GM20431 (cell line): Measurements from ENCODE around the gene LRFN2.

Experiments
- in situ Hi-C: fragments of 300-500 bp; cut with MseI, MboI; formaldehyde crosslinking; loops from one replicate; pipeline ENCODE4 v1.15.0; 2020; ENCODE audit warnings: low sequenced_read_pairs; ENCODE audit not compliant: unreplicated experiment

Gene LRFN2

DNA sequence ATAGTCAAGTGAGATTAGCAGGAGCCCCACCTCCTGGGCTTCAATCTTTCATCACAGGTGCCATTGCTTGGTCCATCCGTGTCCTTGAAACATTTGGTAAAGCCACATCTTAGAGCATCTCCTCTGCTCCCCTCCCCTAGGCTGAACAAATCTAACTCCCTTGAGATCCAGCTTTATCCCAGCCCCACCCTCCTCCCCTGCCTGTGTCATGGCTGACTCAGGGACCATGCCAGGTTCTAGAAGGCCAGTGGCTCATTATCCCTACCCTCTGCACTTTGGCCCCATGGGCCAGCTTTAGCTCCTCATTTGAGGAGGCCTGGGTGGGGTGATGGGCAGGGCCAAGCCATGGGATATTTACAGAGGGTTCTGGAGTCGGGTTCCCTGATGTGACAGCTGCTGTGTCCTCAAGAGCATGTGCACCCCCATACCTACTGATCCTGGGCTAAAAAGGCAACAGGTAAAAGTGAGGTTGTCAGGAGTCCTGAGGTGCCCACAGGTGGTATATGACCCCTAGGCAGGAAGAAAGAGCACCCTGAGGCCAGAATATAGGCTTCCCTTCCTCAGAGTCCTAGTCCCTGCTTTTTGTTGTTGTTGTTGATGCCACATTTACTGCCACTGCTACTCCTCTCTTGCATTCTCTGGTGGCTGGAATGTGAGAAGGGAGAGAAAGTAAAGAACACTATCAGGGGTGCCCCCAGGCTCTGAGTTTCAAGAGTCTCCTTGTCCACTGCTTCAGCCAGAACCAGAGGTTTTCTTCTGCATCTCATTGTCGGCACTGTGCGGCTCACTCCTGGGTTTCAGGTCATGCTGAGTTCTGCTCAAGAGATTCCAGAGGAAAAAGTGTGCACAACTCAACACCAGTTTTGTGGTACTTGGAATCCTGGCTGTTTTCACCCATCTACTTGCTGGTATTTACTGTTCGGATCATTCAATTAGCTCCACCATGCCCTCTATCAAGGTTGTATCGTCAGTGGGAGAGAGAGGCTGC, 228.4 kb downstream of the LRFN2 start:
- in situ Hi-C loops, result no loop called here

DNA sequence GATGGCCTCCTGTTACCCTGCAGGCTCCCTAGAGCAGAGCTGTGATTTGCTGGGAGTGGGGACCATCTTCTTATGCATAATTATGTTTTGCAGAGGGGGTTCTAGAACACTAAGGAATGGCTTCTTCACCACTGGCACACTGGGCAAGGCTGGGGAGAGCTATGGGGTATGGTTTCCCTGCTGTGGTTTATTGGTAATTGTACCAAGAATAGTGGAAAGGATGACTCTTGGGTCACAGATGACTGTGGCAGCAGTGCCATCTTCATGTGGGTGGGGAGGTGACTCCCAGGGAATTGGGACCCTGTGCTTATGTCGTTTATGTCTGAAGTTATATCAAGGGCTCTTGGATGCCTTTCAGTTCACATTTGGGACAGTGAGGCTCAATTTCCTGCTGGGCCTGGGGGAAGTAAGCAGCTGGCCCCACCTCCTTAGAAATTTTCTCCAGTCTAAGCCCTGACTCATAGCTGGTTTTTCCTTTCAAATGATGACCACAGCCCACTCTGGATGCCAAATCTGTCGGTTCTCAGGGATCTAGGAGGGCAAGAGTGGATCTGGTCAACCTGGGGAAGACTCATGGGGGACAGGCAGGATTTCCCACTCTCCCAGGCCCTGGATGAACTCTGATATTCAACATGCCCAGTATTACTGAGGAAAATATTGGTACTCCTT, 230.8 kb downstream of the LRFN2 start:
- in situ Hi-C loops, result no loop called here

DNA sequence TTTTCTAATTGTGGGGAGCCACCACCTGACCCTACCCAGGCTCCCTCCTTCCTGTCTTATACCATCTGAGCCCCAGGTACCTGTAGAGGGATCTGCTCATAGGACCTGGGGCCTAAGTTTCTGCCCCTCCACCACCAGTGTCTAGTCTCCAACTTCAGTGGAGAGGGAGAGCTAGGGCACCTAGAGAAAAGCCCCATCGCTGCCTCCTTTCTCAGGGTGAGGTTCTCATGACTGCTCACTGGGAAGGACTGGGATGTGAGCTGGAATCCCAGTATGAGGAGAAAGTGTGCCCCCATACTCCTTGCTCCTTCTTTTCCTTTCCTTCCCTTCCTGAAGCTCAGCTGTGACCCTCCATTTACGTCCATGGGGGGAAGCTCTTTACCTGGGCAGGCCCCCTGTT, 231.6 kb downstream of the LRFN2 start:
- in situ Hi-C loops, result no loop called here

DNA sequence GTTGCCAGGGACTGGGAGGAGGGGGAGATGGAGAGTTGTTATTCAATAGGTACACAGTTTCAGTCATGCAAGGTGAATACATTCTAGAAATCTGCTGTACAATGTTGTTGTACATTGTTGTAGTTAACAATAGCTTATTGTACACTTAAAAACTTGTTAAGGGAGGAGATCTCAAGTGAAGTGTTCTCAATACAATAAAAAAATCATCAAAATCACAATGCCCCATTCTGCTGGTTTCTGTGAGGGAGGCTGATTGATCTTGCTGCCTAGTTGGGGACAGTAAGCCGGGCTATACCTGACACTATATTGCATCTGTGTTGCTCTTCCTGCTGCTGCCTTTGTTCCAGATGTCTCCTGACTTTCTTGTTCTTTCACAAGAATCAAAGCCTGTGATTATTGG, 232.1 kb downstream of the LRFN2 start:
- in situ Hi-C loops, result no loop called here

DNA sequence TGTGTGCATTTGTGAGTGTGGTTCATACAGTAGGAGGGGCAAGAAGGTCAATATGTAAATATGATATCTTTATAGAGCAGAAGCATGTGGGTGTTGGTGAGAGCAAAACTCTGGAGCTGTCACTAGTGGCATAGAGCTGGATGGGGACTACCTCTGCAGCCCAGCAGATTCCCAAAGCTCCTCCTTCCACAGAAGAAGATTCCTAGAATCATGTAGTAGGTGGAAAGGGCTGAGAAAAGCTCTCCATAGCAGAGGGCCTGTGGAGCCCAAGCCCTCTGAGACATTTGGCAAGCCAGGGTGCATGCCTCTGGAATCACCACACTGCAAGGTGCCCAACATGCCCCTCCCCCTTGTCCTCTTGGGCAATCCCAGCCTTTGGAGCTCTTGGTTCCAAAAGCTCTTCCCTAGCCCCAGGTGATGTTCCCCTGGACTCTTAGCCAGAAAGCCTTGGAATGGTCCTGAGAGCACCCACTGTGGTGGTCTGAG, 233.2 kb downstream of the LRFN2 start:
- in situ Hi-C loops, result no loop called here

DNA sequence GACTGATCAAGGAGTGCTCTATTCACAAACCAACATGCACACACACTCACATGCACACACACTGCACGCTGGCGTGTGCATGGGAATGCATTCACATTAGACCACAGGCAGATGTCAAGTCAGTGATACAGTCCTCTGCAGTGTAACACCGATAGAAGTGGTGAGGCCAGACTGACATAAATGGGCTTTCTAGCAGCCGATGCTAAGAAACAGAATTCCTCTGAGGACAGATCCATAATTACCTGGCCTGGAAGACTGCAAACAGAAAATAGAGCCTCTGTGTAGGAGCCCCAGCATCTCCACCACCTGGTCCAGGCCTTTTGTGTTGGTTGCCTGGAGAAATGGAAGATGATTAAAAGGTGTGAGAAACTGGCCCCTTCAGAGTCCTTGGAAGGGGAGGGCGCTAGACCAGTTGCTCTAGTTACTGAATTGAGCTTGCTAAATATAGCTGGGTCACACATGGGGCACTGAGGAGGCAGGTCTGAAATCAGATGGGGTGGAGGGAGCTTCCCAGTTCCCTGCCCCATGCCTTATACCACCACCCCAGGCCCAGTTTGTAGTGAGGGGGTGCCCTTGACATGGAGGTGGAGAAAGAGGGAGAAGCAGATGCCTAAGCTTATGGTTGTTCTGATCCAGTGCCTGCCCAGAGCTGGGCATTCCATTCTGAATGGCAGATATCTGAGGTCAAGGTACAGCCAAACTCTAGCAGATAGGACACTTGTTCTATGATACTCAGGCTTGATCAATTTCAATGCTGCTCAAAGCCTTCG, 233.8 kb downstream of the LRFN2 start:
- in situ Hi-C loops, result no loop called here

DNA sequence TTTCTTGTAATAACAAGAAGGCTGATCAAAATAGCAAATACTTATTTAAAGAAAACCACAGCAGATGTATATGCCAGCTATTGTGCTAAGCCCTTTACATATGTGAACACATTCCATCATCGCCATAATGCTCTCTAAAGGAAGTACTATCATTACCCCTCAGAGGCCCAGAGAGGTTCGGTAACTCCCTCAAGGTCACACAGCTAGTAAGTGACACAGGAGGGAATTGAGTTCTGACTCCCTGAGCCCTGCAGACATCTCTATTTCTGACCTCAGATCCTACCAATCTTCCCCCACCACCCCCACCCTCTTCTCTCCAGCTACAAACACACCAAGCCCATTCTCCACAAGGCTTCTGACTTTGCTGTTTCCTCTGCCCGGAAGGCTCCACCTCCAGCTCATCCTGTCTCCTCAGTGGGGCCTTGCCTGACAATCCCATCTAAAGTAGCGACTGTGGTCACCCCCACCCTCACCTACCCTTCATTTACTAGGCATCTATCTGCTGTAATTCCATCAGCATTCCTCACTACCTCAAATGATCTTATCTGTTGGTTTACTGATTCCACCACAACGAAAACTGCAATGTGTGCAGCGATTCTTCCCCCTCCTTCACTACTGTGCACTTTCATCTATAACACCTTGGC, 234.5 kb downstream of the LRFN2 start:
- in situ Hi-C loops, result no loop called here

DNA sequence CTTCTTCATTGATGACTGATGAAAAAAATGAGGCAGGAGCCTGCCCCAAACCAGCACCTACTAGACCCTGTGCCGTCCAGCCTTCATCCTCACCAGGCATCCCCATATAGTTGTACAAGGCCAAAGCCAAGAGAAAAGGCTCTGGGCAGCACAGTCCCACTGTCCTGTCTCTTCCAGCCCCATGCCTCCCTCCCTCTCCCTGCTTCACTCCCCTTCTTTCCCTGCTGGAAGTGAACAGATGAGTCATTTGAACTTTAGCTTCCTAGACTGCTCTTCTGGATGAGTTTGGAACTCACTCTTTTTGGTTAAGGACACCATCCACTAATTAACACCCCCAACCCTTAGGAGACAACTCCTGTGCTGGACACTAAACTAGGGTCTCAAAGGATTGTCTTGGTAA, 235.2 kb downstream of the LRFN2 start:
- in situ Hi-C loops, result no loop called here

DNA sequence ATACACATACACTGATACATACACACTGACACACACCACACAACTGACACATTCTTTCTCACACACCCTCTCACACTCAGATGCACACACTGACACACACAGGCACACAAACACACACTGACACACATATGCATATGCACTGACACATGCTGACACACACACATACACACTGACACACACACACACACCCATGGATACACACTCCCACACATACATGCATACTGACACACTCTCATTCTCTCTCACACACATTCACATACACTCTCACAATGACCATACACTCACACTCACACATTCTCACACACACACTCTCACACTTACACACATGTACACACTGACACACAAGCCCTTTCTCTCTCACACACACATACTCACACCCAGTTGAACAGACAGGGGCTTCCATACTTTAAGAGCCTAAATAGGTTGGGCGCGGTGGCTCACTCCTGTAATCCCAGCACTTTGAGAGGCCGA, 236.4 kb downstream of the LRFN2 start:
- in situ Hi-C loops, result no loop called here

DNA sequence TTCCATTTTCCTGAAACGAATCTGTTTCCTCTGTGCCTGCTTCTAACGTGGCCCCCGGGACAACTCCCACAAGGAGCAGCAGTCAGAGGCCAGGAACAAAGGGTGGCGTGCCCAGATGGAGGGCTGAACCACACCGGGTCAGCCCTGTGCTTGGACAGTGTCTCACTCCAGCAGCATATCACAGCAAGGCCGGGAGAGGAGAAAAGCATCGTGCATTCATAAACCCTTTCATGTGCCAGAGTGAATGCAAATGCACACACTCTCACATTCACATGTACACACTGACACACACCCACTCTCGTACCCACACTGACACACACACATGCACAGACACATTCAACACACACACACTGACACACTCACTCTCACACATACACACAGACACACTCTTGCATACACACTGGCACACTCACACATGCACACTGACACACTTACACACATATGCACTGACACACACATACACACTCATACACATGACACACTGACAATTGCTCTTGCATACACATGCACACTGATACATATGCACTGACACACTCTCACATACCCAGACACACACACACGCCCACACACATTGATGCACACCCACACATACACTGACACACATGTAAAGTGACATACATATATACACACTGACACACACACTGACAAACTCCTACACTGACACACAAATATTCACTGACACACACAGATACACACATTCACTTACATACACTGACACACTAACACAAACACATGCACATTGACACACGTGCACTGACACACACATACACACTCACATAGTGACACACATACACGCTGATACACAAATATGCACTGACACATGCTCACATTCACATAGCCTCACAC, 237.0 kb downstream of the LRFN2 start:
- in situ Hi-C loops, result no loop called here

DNA sequence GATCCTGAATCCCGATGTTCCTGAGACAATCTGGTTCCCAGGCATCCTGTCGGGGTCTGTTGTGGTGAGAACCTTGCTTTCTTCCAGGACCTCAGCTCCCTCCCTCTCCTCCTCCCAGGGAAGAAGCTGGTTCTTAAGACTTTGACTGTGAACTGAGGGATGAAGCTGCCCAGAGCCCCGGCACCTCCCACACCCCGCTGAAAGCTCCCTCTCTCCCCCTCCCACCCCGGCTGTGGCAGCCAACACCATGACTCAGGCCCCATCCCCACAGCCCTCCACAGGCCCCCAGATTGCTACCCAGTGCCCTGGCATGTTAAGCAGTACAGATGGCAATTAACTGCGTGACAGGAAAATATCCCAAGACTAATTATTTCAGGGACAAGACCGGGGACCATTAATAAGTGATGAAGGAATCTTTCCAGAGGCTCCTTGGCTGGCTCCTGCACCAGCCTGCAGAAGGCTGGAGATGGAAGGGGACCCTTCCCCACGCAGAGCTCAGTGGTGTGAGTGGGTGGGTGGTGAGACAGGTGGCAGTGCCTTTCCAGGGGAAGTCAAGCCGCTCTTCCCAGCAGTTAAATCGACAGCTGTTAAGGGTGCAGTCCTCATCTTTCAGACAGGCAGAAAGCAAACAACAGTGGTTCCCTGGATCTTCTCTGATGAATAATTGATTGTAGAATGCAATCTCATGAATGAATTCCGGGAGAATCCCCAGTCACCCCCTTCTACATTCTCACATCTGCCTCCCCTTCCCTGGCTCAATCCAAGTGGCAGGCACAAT, 237.9 kb downstream of the LRFN2 start:
- in situ Hi-C loops, result no loop called here

DNA sequence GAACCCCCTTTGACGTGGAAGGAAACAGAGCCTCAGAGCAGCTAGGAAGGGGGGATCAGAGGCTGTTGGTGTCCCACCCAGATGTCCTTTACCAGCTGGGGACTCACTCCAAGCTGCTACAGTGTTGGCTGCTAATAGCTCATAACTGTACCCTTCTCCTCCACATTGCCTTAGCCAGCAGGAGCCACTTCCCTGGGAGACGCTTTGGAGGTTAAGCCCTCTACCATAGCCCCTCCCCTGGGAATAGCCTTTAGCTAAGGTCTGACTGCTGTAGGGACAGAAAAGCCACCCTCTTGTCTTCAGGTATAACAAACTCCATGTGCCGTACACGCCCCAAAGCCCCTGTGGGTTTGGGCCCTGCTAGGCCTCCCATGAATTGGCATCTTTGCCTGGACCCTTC, 238.6 kb downstream of the LRFN2 start:
- in situ Hi-C loops, result no loop called here

DNA sequence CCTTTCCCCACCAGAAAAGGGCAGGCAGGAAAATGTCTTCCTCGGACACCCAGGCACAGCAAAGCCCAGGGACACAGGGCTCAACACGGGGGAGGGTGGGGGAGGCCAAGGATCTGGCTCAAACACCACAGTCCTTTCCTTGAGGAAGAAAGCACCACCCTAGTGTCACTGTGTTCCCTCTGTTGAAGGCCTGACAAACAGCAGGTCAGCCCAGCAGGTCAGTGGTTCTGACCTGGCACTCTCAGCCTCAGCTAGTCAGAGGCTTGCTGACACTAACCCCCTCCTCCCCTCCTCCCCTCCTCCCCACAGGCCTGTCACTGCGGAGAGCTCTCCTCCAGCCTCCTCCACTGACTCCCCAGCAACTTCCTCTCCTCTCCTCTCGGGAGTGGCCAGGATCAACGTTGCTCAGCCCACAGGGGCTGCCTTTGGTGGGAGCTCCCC, 239.6 kb downstream of the LRFN2 start:
- in situ Hi-C loops, result no loop called here

DNA sequence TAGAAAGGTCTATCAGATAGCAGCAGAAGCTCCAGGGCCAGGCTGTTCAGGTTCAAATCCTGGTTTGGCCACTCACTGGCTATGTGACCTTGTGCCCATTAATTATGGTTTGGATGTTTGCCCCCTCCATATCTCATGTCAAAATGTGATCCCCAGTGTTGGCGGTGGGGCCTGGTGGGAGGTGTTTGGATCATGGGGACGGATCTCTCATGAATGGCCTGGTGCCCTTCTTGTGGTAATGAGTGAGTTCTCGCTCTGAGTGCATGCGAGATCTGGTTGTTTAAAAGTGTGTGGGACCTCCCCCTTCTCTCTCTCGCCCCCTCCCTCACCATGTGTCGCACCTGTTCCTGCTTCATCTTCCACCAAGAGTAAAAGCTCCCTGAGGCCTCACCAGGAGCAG, 240.9 kb downstream of the LRFN2 start:
- in situ Hi-C loops, result no loop called here

DNA sequence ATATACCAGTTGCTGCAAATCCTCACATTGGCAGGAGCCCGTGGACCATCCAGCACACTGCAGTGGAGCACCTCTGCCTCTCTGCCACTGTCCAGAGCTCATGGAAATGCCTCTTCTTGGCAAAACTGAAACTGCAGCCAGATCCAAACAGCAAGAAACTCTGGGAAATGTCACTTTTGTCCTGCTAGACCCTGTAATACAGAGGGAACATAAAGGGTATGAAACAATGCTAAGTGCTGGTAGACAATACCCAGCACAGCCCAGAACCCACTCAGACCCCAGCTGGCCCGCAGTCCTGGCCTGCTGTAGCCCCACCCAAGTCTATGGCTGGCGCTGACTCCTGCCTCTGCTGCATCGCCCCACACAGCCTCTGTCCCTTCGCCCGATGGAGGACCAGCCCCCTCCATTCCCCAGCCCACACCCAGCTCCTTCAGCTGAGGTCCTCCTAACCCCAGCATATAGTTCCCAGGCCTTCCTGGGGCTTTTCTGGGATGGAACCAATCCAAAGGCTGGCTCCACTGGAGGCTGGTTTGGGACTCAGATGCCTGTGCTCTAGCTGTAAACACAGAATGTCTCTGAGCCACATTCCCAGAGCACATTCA, 242.5 kb downstream of the LRFN2 start:
- in situ Hi-C loops, result no loop called here

DNA sequence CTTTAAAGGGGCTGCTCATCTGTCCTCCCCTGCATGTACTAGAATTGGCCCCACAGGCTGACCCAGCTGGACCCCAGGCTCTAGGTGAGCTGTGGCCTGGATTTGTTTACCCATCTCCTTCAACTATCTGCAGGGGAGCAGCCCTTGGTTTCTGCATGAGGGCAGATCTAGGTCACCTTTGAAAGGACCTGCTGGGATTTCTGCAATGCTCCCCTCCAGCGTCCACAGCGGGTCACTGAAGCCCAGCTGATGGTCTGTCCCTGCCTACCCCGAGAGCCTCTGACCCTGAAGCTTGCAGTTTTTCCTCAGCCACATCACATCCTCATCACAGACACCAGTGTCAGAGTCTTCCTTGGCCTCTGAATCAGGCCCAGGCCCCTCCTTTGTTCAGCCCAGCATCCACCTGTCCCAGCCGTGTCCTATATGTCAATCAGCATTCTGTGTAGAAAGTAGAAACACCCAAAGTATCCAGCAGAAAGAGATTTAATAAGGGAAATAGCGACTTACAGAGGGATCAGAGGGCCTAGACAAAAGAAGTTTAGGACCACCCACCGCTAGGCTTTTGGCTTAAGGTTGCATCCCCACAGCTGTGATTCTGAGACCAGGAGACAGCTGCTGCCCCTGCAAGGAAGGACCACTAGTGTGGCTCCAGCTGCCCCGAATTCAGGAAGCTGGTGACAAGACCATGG, 243.1 kb downstream of the LRFN2 start:
- in situ Hi-C loops, result no loop called here

DNA sequence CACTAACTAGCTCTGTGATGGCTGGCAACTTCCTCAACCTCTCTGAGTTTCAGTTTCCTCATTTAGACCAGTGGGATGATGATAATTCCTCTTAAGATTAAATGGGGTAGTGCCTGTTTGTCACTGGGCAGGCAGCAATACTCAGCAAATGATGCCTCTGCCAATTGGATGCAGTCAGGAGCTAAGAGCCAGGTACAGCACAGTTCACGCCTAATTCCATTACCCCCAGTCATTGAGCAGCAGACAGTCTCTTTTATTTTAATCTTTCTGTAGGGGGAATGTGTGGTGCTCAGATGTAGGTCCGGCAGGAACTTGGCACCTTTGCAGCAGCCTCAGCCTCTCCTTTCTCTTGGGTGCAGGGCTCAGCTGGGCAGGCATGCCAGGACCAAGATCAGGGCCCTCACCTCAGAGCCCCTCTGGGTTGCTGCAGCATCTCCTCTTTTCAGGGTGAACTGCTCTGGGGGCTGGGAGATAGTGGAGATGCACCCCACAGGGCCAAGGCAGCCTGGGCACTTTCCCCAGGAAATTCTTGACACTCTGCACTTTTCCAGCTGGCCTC, 243.8 kb downstream of the LRFN2 start:
- in situ Hi-C loops, result no loop called here
